ENCODE data around the gene DACH1.

Gene DACH1

DNA sequence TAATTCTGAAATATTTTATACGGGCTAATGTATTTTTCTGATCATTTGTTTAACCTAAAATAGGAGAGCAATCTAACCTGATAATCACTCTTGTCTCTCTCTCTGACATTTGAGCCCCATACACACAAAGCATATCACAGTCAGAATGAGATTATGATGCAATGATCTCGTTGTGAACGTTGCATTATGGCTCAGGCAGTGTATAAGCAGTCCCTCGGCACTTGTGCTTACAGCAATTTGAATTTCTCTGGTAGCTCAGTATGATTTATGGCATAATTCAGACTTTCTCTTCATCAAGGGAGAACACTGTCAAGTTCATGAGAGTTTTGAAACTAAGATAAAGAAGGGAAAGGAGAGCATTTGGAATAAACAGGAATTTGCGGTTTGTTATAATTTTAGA lies 256.1 kb downstream of the DACH1 start:
- DNase-seq (ENCODE audit: low read depth, low spot score) = no peak
- no peaks in the 10 kb centered on the region for H3K4me1 ChIP-seq (ENCODE audit: control insufficient read depth, insufficient read depth, low read length)
- H3K4me3 ChIP-seq (ENCODE audit: low read length) = no peak overlapping the region
- H3K9me3 ChIP-seq (ENCODE audit: control insufficient read depth, insufficient read depth, low read length) = no peaks in the 10 kb centered on the region
- no peaks in the 10 kb centered on the region for H3K36me3 ChIP-seq (ENCODE audit: control insufficient read depth, insufficient read depth, low read length)
- H3K27ac ChIP-seq (ENCODE audit: low read length) = no peak overlapping the region
- H3K27me3 ChIP-seq (ENCODE audit: control insufficient read depth, insufficient read depth, low read length) = no peaks in the 10 kb centered on the region
- WGBS (ENCODE audit: insufficient coverage, insufficient read length) = 100% methylated on average over 1 of the region's 5 CpGs

DNA sequence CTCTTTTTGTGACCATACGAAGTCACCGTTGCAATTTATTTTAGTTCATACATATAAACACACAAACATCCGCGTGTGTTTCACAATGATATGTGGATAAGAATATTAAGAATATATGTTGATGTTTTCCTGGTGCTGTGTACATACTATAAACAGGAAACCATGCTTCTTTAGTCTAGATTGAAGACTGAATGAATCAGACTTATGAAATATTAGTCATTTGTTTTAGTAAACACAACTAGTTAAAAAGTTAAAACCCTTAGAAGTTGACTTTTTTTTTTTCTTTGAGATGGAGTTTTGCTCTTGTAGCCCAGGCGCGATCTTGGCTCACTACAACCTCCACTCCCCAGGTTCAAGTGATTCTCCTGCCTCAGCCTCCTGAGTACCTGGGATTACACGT lies 257.7 kb downstream of the DACH1 start:
- Histone ChIP-seq H3K27ac (ENCODE audit: low read length) (no peak overlapping the region), H3K9me3 (ENCODE audit: control insufficient read depth, insufficient read depth, low read length) (no peaks in the 10 kb centered on the region), H3K27me3 (ENCODE audit: control insufficient read depth, insufficient read depth, low read length) (no peaks in the 10 kb centered on the region), H3K4me3 (ENCODE audit: low read length) (no peak overlapping the region), H3K4me1 (ENCODE audit: control insufficient read depth, insufficient read depth, low read length) (no peaks in the 10 kb centered on the region), H3K36me3 (ENCODE audit: control insufficient read depth, insufficient read depth, low read length) (no peaks in the 10 kb centered on the region)
- DNase-seq (ENCODE audit: low read depth, low spot score) = no peak
- WGBS (ENCODE audit: insufficient coverage, insufficient read length) = no CpG with 5 or more reads among the region's 7 CpGs

DNA sequence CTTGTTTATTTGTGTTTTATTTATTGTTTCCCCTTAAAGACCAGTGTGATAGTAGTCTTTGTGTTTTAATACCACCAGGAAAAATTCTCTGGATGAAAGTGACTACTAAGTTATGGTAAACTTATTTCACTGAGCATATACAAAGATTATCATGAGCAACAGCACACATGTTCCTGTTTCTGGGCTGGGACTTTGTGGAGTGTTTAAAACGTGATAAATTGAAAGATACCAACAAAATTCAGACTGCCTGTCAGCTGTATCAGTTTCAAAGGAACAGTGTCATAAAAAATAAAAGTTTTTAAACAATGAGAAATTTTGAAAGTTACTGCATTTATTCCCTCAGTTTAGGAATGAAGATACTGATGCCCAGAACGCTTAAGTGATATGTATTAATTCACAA lies 259.4 kb downstream of the DACH1 start:
- Histone ChIP-seq H3K27ac (ENCODE audit: low read length) (no peak overlapping the region), H3K36me3 (ENCODE audit: control insufficient read depth, insufficient read depth, low read length) (no peaks in the 10 kb centered on the region), H3K4me3 (ENCODE audit: low read length) (no peak overlapping the region), H3K4me1 (ENCODE audit: control insufficient read depth, insufficient read depth, low read length) (no peaks in the 10 kb centered on the region), H3K27me3 (ENCODE audit: control insufficient read depth, insufficient read depth, low read length) (no peaks in the 10 kb centered on the region), H3K9me3 (ENCODE audit: control insufficient read depth, insufficient read depth, low read length) (no peaks in the 10 kb centered on the region)
- no CpG with 5 or more reads among the region's 2 CpGs for WGBS (ENCODE audit: insufficient coverage, insufficient read length)
- no peak for DNase-seq (ENCODE audit: low read depth, low spot score)

DNA sequence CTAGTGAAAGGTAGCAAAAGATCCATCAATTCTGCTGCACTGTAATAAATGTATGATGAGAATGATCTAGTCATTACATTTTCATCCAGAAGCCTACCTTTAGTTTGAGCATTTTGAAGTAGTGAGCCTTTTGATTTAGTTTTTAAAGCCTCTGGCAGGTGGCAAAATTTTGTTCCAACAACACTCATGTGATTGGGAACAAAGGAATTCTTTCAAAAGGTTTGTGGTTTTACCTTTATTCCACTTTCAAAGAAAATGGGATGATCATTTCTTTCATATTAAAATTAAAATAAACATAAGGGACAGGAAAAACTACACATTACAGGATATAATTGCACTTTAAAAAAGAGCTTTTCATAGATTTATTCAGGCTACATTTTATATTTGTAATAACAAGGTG lies 260.2 kb downstream of the DACH1 start:
- no peaks in the 10 kb centered on the region for H3K27me3 ChIP-seq (ENCODE audit: control insufficient read depth, insufficient read depth, low read length)
- no peaks in the 10 kb centered on the region for H3K9me3 ChIP-seq (ENCODE audit: control insufficient read depth, insufficient read depth, low read length)
- H3K4me1 ChIP-seq (ENCODE audit: control insufficient read depth, insufficient read depth, low read length) = no peaks in the 10 kb centered on the region
- H3K27ac ChIP-seq (ENCODE audit: low read length) = no peak overlapping the region
- H3K4me3 ChIP-seq (ENCODE audit: low read length) = no peak overlapping the region
- no peak for DNase-seq (ENCODE audit: low read depth, low spot score)
- no peaks in the 10 kb centered on the region for H3K36me3 ChIP-seq (ENCODE audit: control insufficient read depth, insufficient read depth, low read length)

DNA sequence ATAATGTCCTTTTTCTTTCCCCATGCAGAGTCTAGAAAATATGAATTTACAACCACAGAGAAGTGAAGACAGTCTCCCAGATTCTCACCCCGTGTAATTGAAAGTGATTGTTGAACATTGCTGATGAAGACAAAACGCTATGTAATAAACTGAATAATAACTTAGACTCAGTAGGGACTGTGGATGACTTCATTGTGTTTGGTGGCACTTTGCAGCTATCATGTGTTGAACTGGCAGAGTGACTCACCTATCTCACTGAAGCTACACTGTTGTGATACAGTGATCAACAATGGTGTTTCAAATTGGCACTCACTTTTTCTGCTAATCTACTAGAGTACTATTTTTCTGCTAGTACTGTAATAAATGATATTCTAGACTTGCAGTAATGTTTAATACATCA lies 261.3 kb downstream of the DACH1 start:
- Histone ChIP-seq H3K4me1 (ENCODE audit: control insufficient read depth, insufficient read depth, low read length) (no peaks in the 10 kb centered on the region), H3K4me3 (ENCODE audit: low read length) (no peak overlapping the region), H3K36me3 (ENCODE audit: control insufficient read depth, insufficient read depth, low read length) (no peaks in the 10 kb centered on the region), H3K27ac (ENCODE audit: low read length) (no peak overlapping the region), H3K27me3 (ENCODE audit: control insufficient read depth, insufficient read depth, low read length) (no peaks in the 10 kb centered on the region), H3K9me3 (ENCODE audit: control insufficient read depth, insufficient read depth, low read length) (no peaks in the 10 kb centered on the region)
- no CpG with 5 or more reads among the region's 2 CpGs for WGBS (ENCODE audit: insufficient coverage, insufficient read length)
- DNase-seq (ENCODE audit: low read depth, low spot score) = no peak

DNA sequence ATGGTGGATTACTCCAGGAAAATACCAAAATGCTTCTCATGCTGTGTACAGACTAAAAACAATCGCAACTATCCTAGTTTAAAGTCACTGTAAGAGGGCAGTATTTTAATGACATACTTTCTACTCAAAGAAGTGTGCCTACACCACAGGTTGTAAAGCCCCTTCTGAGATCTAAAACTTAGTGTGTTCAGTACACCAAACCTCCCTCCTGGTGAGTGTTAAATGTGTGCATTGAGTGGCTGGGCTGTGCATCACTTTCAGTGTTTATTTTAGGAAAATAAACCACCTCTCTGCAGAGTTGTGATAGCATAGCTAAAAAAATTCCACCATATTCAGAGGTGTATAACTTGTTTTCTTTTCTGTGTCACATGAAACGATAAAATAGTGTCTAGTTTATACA lies 263.7 kb downstream of the DACH1 start:
- DNase-seq (ENCODE audit: low read depth, low spot score) = no peak
- H3K4me3 ChIP-seq (ENCODE audit: low read length) = no peak overlapping the region
- no peaks in the 10 kb centered on the region for H3K36me3 ChIP-seq (ENCODE audit: control insufficient read depth, insufficient read depth, low read length)
- H3K27me3 ChIP-seq (ENCODE audit: control insufficient read depth, insufficient read depth, low read length) = no peaks in the 10 kb centered on the region
- no CpG with 5 or more reads among the region's 2 CpGs for WGBS (ENCODE audit: insufficient coverage, insufficient read length)
- H3K4me1 ChIP-seq (ENCODE audit: control insufficient read depth, insufficient read depth, low read length) = no peaks in the 10 kb centered on the region
- H3K27ac ChIP-seq (ENCODE audit: low read length) = no peak overlapping the region
- no peaks in the 10 kb centered on the region for H3K9me3 ChIP-seq (ENCODE audit: control insufficient read depth, insufficient read depth, low read length)

DNA sequence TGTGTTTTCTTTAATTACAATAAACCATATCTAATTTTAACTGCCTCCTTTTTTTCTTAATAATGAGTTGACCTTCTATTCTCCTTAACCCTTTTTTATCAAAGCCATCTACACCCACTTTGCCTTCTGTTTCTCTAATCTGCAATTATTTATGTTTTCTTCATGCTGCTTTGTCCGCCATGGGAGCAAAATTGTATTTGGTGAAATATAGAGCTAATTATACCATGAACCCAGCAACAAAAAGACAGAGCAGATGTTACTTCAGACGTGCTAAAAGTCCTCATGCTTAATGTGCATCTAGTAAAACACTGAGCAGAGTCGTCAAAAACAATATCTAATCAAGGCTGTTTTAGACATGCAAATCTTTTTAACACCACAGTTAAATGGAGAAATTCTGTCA lies 264.7 kb downstream of the DACH1 start:
- Histone ChIP-seq H3K4me3 (ENCODE audit: low read length) (no peak overlapping the region), H3K9me3 (ENCODE audit: control insufficient read depth, insufficient read depth, low read length) (no peaks in the 10 kb centered on the region), H3K27me3 (ENCODE audit: control insufficient read depth, insufficient read depth, low read length) (no peaks in the 10 kb centered on the region), H3K27ac (ENCODE audit: low read length) (no peak overlapping the region), H3K36me3 (ENCODE audit: control insufficient read depth, insufficient read depth, low read length) (no peaks in the 10 kb centered on the region), H3K4me1 (ENCODE audit: control insufficient read depth, insufficient read depth, low read length) (no peaks in the 10 kb centered on the region)
- DNase-seq (ENCODE audit: low read depth, low spot score) = no peak
- no CpG with 5 or more reads among the region's 3 CpGs for WGBS (ENCODE audit: insufficient coverage, insufficient read length)

DNA sequence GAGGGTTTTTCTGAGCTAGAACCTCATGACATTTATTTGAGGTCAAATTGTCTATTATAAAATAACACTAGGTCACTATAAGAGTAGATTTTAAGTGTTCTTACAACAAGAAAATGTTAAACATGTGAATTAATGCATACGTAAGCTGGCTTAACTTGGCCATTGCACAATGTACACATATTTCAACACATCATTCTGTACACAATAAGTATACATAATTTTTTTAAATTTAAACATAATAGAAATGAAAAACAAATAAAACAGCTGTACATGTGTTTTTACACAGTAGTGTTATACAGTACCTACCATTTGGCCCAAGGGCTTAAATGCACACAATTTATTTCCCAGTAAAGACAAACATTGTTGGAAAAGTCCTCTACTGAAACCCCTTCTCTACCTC lies 269.9 kb downstream of the DACH1 start:
- no peak overlapping the region for H3K27ac ChIP-seq (ENCODE audit: low read length)
- no peaks in the 10 kb centered on the region for H3K4me1 ChIP-seq (ENCODE audit: control insufficient read depth, insufficient read depth, low read length)
- no peaks in the 10 kb centered on the region for H3K36me3 ChIP-seq (ENCODE audit: control insufficient read depth, insufficient read depth, low read length)
- no peak for DNase-seq (ENCODE audit: low read depth, low spot score)
- whole genome bisulfite sequencing (ENCODE audit: insufficient coverage, insufficient read length) = no CpG with 5 or more reads among the region's 1 CpG
- H3K9me3 ChIP-seq (ENCODE audit: control insufficient read depth, insufficient read depth, low read length) = no peaks in the 10 kb centered on the region
- H3K27me3 ChIP-seq (ENCODE audit: control insufficient read depth, insufficient read depth, low read length) = no peaks in the 10 kb centered on the region
- no peak overlapping the region for H3K4me3 ChIP-seq (ENCODE audit: low read length)

DNA sequence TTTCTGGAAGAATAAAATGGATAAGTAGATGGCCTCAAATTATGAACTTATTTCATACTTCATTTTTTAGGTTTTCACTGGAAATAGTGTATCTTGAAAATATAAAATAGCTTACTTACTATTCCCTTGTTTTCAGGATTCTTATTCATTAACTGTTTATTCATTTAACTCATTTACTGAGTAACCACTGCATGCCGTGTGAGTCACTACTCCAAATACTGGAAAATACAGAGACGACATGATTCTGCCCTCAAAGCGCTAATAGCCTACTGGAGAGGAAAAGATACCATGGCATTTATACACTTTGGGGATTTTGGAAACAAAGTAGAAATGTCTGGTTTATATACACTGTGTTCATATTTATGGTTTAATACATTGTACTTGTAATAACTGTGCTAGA lies 270.9 kb downstream of the DACH1 start:
- Histone ChIP-seq H3K4me3 (ENCODE audit: low read length) (no peak overlapping the region), H3K27me3 (ENCODE audit: control insufficient read depth, insufficient read depth, low read length) (no peaks in the 10 kb centered on the region), H3K36me3 (ENCODE audit: control insufficient read depth, insufficient read depth, low read length) (no peaks in the 10 kb centered on the region), H3K9me3 (ENCODE audit: control insufficient read depth, insufficient read depth, low read length) (no peaks in the 10 kb centered on the region), H3K27ac (ENCODE audit: low read length) (no peak overlapping the region), H3K4me1 (ENCODE audit: control insufficient read depth, insufficient read depth, low read length) (no peaks in the 10 kb centered on the region)
- WGBS (ENCODE audit: insufficient coverage, insufficient read length) = no CpG with 5 or more reads among the region's 3 CpGs
- no peak for DNase-seq (ENCODE audit: low read depth, low spot score)

DNA sequence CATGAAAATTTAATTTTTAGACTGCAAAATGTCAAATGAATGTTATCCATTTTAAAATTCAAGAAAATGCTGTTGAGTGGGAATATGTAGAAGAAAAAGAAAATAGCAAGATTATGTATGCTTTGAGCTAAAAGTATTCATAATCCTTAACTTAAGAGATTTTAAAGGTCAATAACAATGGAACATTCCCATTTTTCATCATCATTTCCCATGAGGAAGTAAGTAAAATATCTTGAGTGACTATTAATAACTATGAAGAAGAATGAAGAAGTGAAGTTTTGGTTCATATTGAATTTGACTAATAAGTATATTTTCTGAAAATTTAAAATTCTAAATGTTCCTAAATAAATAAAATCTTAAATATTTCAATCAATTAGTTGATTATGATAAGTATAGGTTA lies 273.4 kb downstream of the DACH1 start:
- Histone ChIP-seq H3K36me3 (ENCODE audit: control insufficient read depth, insufficient read depth, low read length) (no peaks in the 10 kb centered on the region), H3K4me3 (ENCODE audit: low read length) (no peak overlapping the region), H3K27ac (ENCODE audit: low read length) (no peak overlapping the region), H3K4me1 (ENCODE audit: control insufficient read depth, insufficient read depth, low read length) (no peaks in the 10 kb centered on the region), H3K9me3 (ENCODE audit: control insufficient read depth, insufficient read depth, low read length) (no peaks in the 10 kb centered on the region), H3K27me3 (ENCODE audit: control insufficient read depth, insufficient read depth, low read length) (no peaks in the 10 kb centered on the region)
- no peak for DNase-seq (ENCODE audit: low read depth, low spot score)

DNA sequence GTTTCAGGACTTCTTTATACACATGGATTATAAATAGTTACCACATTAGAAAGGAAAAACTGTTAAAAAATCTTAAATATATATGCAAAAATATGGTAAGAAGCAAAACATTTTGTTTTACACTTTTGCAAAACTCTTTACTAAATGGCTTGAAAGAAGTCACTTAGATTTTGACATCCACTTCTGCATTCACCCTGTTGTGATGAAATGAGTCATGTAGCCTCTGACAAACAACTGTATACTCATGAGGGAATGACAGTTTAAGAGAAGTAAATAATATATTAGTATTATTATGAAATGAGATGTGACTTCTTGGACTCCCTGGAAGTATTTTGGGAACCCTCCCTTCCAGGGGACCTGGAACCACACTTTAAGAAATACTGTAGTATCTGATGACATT lies 275.6 kb downstream of the DACH1 start:
- H3K4me3 ChIP-seq (ENCODE audit: low read length) = no peak overlapping the region
- H3K36me3 ChIP-seq (ENCODE audit: control insufficient read depth, insufficient read depth, low read length) = no peaks in the 10 kb centered on the region
- H3K27ac ChIP-seq (ENCODE audit: low read length) = no peak overlapping the region
- no peaks in the 10 kb centered on the region for H3K27me3 ChIP-seq (ENCODE audit: control insufficient read depth, insufficient read depth, low read length)
- DNase-seq (ENCODE audit: low read depth, low spot score) = no peak
- no peaks in the 10 kb centered on the region for H3K4me1 ChIP-seq (ENCODE audit: control insufficient read depth, insufficient read depth, low read length)
- H3K9me3 ChIP-seq (ENCODE audit: control insufficient read depth, insufficient read depth, low read length) = no peaks in the 10 kb centered on the region
